Erythroblast (primary cell): ENCODE measurements around the gene FARP2.

Experiments
- GATA1 ChIP-seq: IDR thresholded peaks from 2 replicates; pipeline ENCODE4 v1.6.1; 2011; ENCODE audit warnings: low read depth, mild to moderate bottlenecking, control low read depth, low read length, moderate library complexity
- POLR2A ChIP-seq: IDR thresholded peaks from 2 replicates; pipeline ENCODE4 v1.6.1; 2011; ENCODE audit warnings: mild to moderate bottlenecking, low read length

DNA sequence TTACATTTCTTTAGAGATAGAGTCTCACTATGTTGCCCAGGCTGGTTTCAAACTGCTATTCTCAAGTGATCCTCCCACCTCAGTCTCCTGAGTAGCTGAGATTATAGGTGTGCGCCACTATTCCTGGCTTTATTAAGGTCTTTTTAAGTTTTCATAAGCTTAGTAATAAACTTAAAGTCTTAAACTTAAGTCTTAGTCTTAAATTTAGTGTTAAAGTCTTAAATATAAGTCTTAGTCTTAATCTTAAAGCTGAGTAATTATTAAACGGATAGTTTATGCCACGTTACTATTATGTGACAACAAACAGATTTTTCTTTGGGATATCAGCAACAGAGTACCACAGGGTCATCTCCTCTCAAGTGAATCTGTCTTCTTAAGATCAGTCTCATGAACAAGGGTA lies 12.6 kb downstream of the FARP2 start:
- TF ChIP-seq POLR2A: no peak
- no peak for TF ChIP-seq GATA1
